Stimulated activated memory B cell treated with anti-CD40 and anti-IgM and Interleukin-4, amounts not matched to agents 10 μg/mL and 1 μg/mL and 100 μg/mL, for 72 hours (primary cell): ENCODE data around the gene CTIF.
"Not testable (repeated sequence)": the region's sequence is repeated elsewhere in the genome, so short reads cannot be mapped to it uniquely, and the experiment has no call there.

Experiments used
- ATAC-seq: fragments of 150-1000 bp; cut with Tn5 transposase; 2 replicates; pipeline ENCODE4 v1.10.0; 2021
- H3K27ac Mint-ChIP-seq: one replicate; pipeline ENCODE4 v1.8.0; 2022; ENCODE audit warnings: mild to moderate bottlenecking, mixed read lengths
- H3K27me3 Mint-ChIP-seq: one replicate; pipeline ENCODE4 v1.8.0; 2022; ENCODE audit warnings: mixed read lengths
- H3K36me3 Mint-ChIP-seq: one replicate; pipeline ENCODE4 v1.8.0; 2022; ENCODE audit warnings: mixed read lengths
- H3K4me1 Mint-ChIP-seq: one replicate; pipeline ENCODE4 v1.8.0; 2022; ENCODE audit warnings: mixed read lengths
- H3K4me3 Mint-ChIP-seq: one replicate; pipeline ENCODE4 v1.8.0; 2022; ENCODE audit warnings: mild to moderate bottlenecking, moderate library complexity, mixed read lengths
- H3K9me3 Mint-ChIP-seq: one replicate; pipeline ENCODE4 v1.8.0; 2022; ENCODE audit warnings: mixed read lengths

The CTIF gene

GRCh38 chr18:48538531-48539405 lies at the start of gene CTIF:
Gene CTIF (plus strand): TSS chr18:48539031. CDS start chr18:48619566, 80,535 bp downstream.
- no peaks in the 10 kb centered on the region for H3K9me3 Mint-ChIP-seq
- H3K4me3 Mint-ChIP-seq, result peak within 1 kb of the TSS; percentile 89
- ATAC-seq, result peak; percentile 82
- no peaks in the 10 kb centered on the region for H3K36me3 Mint-ChIP-seq
- H3K4me1 Mint-ChIP-seq, result peaks cover 17% of the 10 kb centered on the region
- no peaks in the 10 kb centered on the region for H3K27me3 Mint-ChIP-seq
- H3K27ac Mint-ChIP-seq, result peak within 1 kb of the TSS; percentile 63

- ATAC-seq, result no peak
- peaks cover 8% of the 10 kb centered on the region for H3K4me1 Mint-ChIP-seq
- no peak overlapping the region for H3K4me3 Mint-ChIP-seq
- H3K27ac Mint-ChIP-seq, result no peak overlapping the region
- H3K36me3 Mint-ChIP-seq, result no peaks in the 10 kb centered on the region
- no peaks in the 10 kb centered on the region for H3K9me3 Mint-ChIP-seq
- peaks cover 64% of the 10 kb centered on the region for H3K27me3 Mint-ChIP-seq
Observed at GRCh38 chr18:48490641-48491293, 48.1 kb upstream of the CTIF start.

GRCh38 chr18:48492880-48493279 lies 46.0 kb upstream of the CTIF start:
- ATAC-seq, result no peak
- no peak overlapping the region for H3K4me3 Mint-ChIP-seq
- peaks cover 8% of the 10 kb centered on the region for H3K4me1 Mint-ChIP-seq
- no peak overlapping the region for H3K27ac Mint-ChIP-seq
- peaks cover 6% of the 10 kb centered on the region for H3K36me3 Mint-ChIP-seq
- H3K9me3 Mint-ChIP-seq, result peaks cover 5% of the 10 kb centered on the region
- peaks cover 62% of the 10 kb centered on the region for H3K27me3 Mint-ChIP-seq

GRCh38 chr18:48493434-48494230 lies 45.2 kb upstream of the CTIF start:
- Mint-ChIP-seq H3K9me3 (peaks cover 11% of the 10 kb centered on the region), H3K36me3 (peaks cover 9% of the 10 kb centered on the region), H3K4me3 (no peak overlapping the region), H3K27me3 (peaks cover 62% of the 10 kb centered on the region), H3K27ac (no peak overlapping the region), H3K4me1 (peaks cover 8% of the 10 kb centered on the region)
- ATAC-seq, result no peak

GRCh38 chr18:48497863-48498262 lies 41.0 kb upstream of the CTIF start:
- H3K27ac Mint-ChIP-seq, result no peak overlapping the region
- peaks cover 8% of the 10 kb centered on the region for H3K4me1 Mint-ChIP-seq
- H3K9me3 Mint-ChIP-seq, result peaks cover 11% of the 10 kb centered on the region
- ATAC-seq, result no peak
- H3K4me3 Mint-ChIP-seq, result no peak overlapping the region
- H3K27me3 Mint-ChIP-seq, result peaks cover 42% of the 10 kb centered on the region
- H3K36me3 Mint-ChIP-seq, result peaks cover 9% of the 10 kb centered on the region

- Mint-ChIP-seq H3K9me3 (peaks cover 16% of the 10 kb centered on the region), H3K4me1 (no peaks in the 10 kb centered on the region), H3K27me3 (peaks cover 40% of the 10 kb centered on the region)
Observed at GRCh38 chr18:48500517-48500916, 38.3 kb upstream of the CTIF start.

GRCh38 chr18:48502906-48503305 lies 35.9 kb upstream of the CTIF start:
- Mint-ChIP-seq H3K9me3 (peaks cover 27% of the 10 kb centered on the region), H3K27me3 (peaks cover 32% of the 10 kb centered on the region), H3K4me1 (no peaks in the 10 kb centered on the region), H3K4me3 (no peak overlapping the region), H3K36me3 (peaks cover 9% of the 10 kb centered on the region), H3K27ac (no peak overlapping the region)
- ATAC-seq, result no peak

More at GRCh38 chr18:48500517-48500916, 38.3 kb upstream of the CTIF start:
- ATAC-seq, result no peak
- Mint-ChIP-seq H3K27ac (no peak overlapping the region), H3K36me3 (peaks cover 9% of the 10 kb centered on the region), H3K4me3 (no peak overlapping the region)

GRCh38 chr18:48504819-48505218 lies 34.0 kb upstream of the CTIF start:
- Mint-ChIP-seq H3K36me3 (peaks cover 6% of the 10 kb centered on the region), H3K9me3 (peaks cover 24% of the 10 kb centered on the region), H3K27ac (no peak overlapping the region), H3K27me3 (peaks cover 13% of the 10 kb centered on the region), H3K4me1 (no peaks in the 10 kb centered on the region), H3K4me3 (no peak overlapping the region)
- no peak for ATAC-seq

GRCh38 chr18:48506983-48507568 lies 31.8 kb upstream of the CTIF start:
- H3K4me3 Mint-ChIP-seq, H3K27ac Mint-ChIP-seq, H3K36me3 Mint-ChIP-seq: not testable (repeated sequence)

GRCh38 chr18:48512498-48512897 lies 26.3 kb upstream of the CTIF start:
- not testable (repeated sequence) for H3K36me3 Mint-ChIP-seq, H3K4me3 Mint-ChIP-seq, H3K27ac Mint-ChIP-seq, H3K4me1 Mint-ChIP-seq, ATAC-seq, H3K9me3 Mint-ChIP-seq
- peaks cover 11% of the 10 kb centered on the region for H3K27me3 Mint-ChIP-seq

More at GRCh38 chr18:48506983-48507568, 31.8 kb upstream of the CTIF start:
- Mint-ChIP-seq H3K9me3 (peaks cover 24% of the 10 kb centered on the region), H3K27me3 (peaks cover 12% of the 10 kb centered on the region)
- H3K4me1 Mint-ChIP-seq, ATAC-seq: not testable (repeated sequence)

GRCh38 chr18:48514786-48515185 lies 24.0 kb upstream of the CTIF start:
- H3K27ac Mint-ChIP-seq, result no peak overlapping the region
- H3K27me3 Mint-ChIP-seq, result peaks cover 27% of the 10 kb centered on the region
- no peak overlapping the region for H3K4me3 Mint-ChIP-seq
- no peaks in the 10 kb centered on the region for H3K36me3 Mint-ChIP-seq
- ATAC-seq, result no peak
- no peaks in the 10 kb centered on the region for H3K9me3 Mint-ChIP-seq
- H3K4me1 Mint-ChIP-seq, result no peaks in the 10 kb centered on the region

GRCh38 chr18:48517048-48517447 lies 21.8 kb upstream of the CTIF start:
- no peaks in the 10 kb centered on the region for H3K9me3 Mint-ChIP-seq
- no peak overlapping the region for H3K4me3 Mint-ChIP-seq
- peaks cover 49% of the 10 kb centered on the region for H3K27me3 Mint-ChIP-seq
- H3K27ac Mint-ChIP-seq, result no peak overlapping the region
- H3K4me1 Mint-ChIP-seq, result no peaks in the 10 kb centered on the region
- no peaks in the 10 kb centered on the region for H3K36me3 Mint-ChIP-seq
- ATAC-seq, result no peak

GRCh38 chr18:48519431-48520100 lies 19.3 kb upstream of the CTIF start:
- H3K4me3 Mint-ChIP-seq, result no peak overlapping the region
- H3K4me1 Mint-ChIP-seq, result no peaks in the 10 kb centered on the region
- no peaks in the 10 kb centered on the region for H3K36me3 Mint-ChIP-seq
- H3K27ac Mint-ChIP-seq, result no peak overlapping the region
- ATAC-seq, result no peak
- H3K9me3 Mint-ChIP-seq, result no peaks in the 10 kb centered on the region
- H3K27me3 Mint-ChIP-seq, result peaks cover 57% of the 10 kb centered on the region

- Mint-ChIP-seq H3K4me1 (no peaks in the 10 kb centered on the region), H3K27ac (no peak overlapping the region), H3K27me3 (peaks cover 69% of the 10 kb centered on the region), H3K9me3 (no peaks in the 10 kb centered on the region), H3K36me3 (no peaks in the 10 kb centered on the region), H3K4me3 (no peak overlapping the region)
- no peak for ATAC-seq
Observed at GRCh38 chr18:48521723-48522122, 17.1 kb upstream of the CTIF start.
